Thymus (tissue), 11 donors: ENCODE results near the gene LPIN1. TPM values are rescaled to one million over a fixed set of nuclear protein-coding genes. Genes with fewer than 3 reads are reported as not detected.
"Not testable (repeated sequence)": the region's sequence is repeated elsewhere in the genome, so short reads cannot be mapped to it uniquely, and the experiment has no call there.

Experiments used
- DNase-seq, 9 donors: peaks; one replicate each; pipeline ENCODE4 v3.0.0-alpha.2; 2013; ENCODE audit warnings: low spot score in 9 of 9, low read depth in 6 of 9, missing footprints in 1 of 9
- H3K27ac ChIP-seq, 2 donors: one replicate each; pipeline ENCODE4 v1.5.1; 2013; ENCODE audit warnings: control low read depth in 1 of 2, low read depth in 1 of 2, low read length in 1 of 2, mild to moderate bottlenecking in 1 of 2, moderate library complexity in 1 of 2
- H3K27me3 ChIP-seq, 2 donors: one replicate each; pipeline ENCODE4 v1.5.1; 2013; ENCODE audit warnings: low read length in 1 of 2; ENCODE audit not compliant: control insufficient read depth in 2 of 2, insufficient read depth in 1 of 2
- H3K36me3 ChIP-seq, 2 donors: one replicate each; pipeline ENCODE4 v1.5.1; 2013; ENCODE audit warnings: low read length in 1 of 2, mild to moderate bottlenecking in 1 of 2, moderate library complexity in 1 of 2; ENCODE audit not compliant: control insufficient read depth in 2 of 2, insufficient read depth in 2 of 2
- H3K4me1 ChIP-seq, 2 donors: one replicate each; pipeline ENCODE4 v1.5.1; 2013; ENCODE audit warnings: low read length in 2 of 2; ENCODE audit not compliant: control insufficient read depth in 2 of 2, insufficient read depth in 2 of 2
- H3K4me3 ChIP-seq, 2 donors: one replicate each; pipeline ENCODE4 v1.5.1; 2013; ENCODE audit warnings: low read length in 2 of 2, control low read depth in 1 of 2, mild to moderate bottlenecking in 1 of 2
- H3K9me3 ChIP-seq, 2 donors: one replicate each; pipeline ENCODE4 v1.5.1; 2013; ENCODE audit warnings: low read length in 1 of 2, mild to moderate bottlenecking in 1 of 2; ENCODE audit not compliant: control insufficient read depth in 2 of 2, insufficient read depth in 1 of 2
- WGBS: extraction: QIAGEN DNeasy Blood & Tissue Kit; methylation state at CpG from one replicate; pipeline ENCODE4 v1.1.7; 2013; 5-methylcytosine and 5-hydroxymethylcytosine counted together
- polyA plus RNA-seq: library from polyadenylated mRNA; stranded (reverse); fragments of 200-250 nt; gene quantifications from one replicate; pipeline ENCODE4 v1.2.3, GENCODE V29; 2013
- total RNA-seq: library from RNA; stranded (reverse); fragments of 120-200 nt; gene quantifications from one replicate; pipeline ENCODE4 v1.2.4, GENCODE V29; 2013
- donor health status: healthy.

Gene LPIN1
- total and polyA plus RNA-seq, 2 donors: 15.6 to 46.6 TPM

DNA sequence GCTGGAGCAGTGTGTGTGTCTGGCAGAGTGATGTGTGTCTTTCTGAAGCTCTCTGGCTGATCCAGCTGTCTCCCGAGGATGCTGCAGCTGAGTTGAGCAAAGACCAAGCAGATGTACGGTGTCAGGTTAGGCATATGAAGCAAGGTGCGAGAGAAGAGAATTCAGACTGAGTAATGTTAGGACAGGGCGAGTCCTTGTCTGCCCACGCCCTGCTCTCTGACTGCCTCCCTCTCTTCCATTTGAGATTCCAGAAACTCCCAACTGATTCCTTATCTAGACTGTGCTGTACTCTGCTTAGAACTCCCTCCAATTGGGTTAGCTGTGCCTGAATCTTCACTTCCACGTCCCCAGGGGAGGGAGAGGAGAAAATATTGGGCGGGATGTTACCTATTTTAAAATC, 25.7 kb upstream of the LPIN1 start:
- H3K36me3 ChIP-seq: no peaks in the 10 kb centered on the region
- H3K27ac ChIP-seq: no peak overlapping the region
- no peaks in the 10 kb centered on the region for H3K27me3 ChIP-seq
- DNase-seq: no peak
- peaks cover 2 to 3% of the 10 kb centered on the region in 2 donors for H3K4me1 ChIP-seq
- WGBS: over 99% methylated on average over 7 of the region's 7 CpGs
- no peaks in the 10 kb centered on the region for H3K9me3 ChIP-seq
- no peak overlapping the region for H3K4me3 ChIP-seq

GRCh38 chr2:11722292-11723060, 24.0 kb upstream of the LPIN1 start:
- Histone ChIP-seq H3K9me3 (no peaks in the 10 kb centered on the region), H3K4me1 (peaks cover 2 to 3% of the 10 kb centered on the region in 2 donors), H3K27me3 (no peaks in the 10 kb centered on the region), H3K27ac (no peak overlapping the region), H3K4me3 (no peak overlapping the region), H3K36me3 (no peaks in the 10 kb centered on the region)
- WGBS: 95% methylated on average over 3 of the region's 3 CpGs
- DNase-seq: no peak

- Histone ChIP-seq H3K27me3 (no peaks in the 10 kb centered on the region), H3K27ac (no peak overlapping the region), H3K4me1 (peaks cover 2 to 3% of the 10 kb centered on the region in 2 donors), H3K4me3 (no peak overlapping the region), H3K36me3 (no peaks in the 10 kb centered on the region), H3K9me3 (no peaks in the 10 kb centered on the region)
- DNase-seq: no peak
Observed at GRCh38 chr2:11723061-11723371, 23.4 kb upstream of the LPIN1 start.

GRCh38 chr2:11724151-11724550, 22.3 kb upstream of the LPIN1 start:
- DNase-seq: no peak
- Histone ChIP-seq H3K9me3 (no peaks in the 10 kb centered on the region), H3K4me1 (peaks cover 2% of the 10 kb centered on the region in 2 donors), H3K36me3 (no peaks in the 10 kb centered on the region), H3K27me3 (no peaks in the 10 kb centered on the region), H3K27ac (no peak overlapping the region), H3K4me3 (no peak overlapping the region)
- 98% methylated on average over 7 of the region's 7 CpGs for WGBS

GRCh38 chr2:11726384-11726783, 20.0 kb upstream of the LPIN1 start:
- Histone ChIP-seq H3K27ac (no peak overlapping the region), H3K9me3 (no peaks in the 10 kb centered on the region), H3K36me3 (no peaks in the 10 kb centered on the region), H3K27me3 (no peaks in the 10 kb centered on the region), H3K4me3 (no peak overlapping the region), H3K4me1 (no peaks in the 10 kb centered on the region)
- no peak for DNase-seq
- 92% methylated on average over 7 of the region's 7 CpGs for WGBS

GRCh38 chr2:11729362-11730212, 16.8 kb upstream of the LPIN1 start:
- Histone ChIP-seq H3K36me3 (no peaks in the 10 kb centered on the region), H3K4me1 (no peaks in the 10 kb centered on the region), H3K4me3 (no peak overlapping the region), H3K9me3 (no peaks in the 10 kb centered on the region), H3K27me3 (no peaks in the 10 kb centered on the region), H3K27ac (no peak overlapping the region)
- 94% methylated on average over 2 of the region's 2 CpGs for WGBS
- DNase-seq: peak in 1 of 9 donors; percentile 37

GRCh38 chr2:11731214-11731984, 15.0 kb upstream of the LPIN1 start:
- not testable (repeated sequence) for H3K27ac ChIP-seq, H3K4me3 ChIP-seq, DNase-seq, H3K36me3 ChIP-seq, H3K9me3 ChIP-seq, H3K4me1 ChIP-seq, H3K27me3 ChIP-seq
- WGBS: 96% methylated on average over 4 of the region's 4 CpGs

GRCh38 chr2:11732587-11732986, 13.8 kb upstream of the LPIN1 start:
- no peak for DNase-seq
- H3K9me3 ChIP-seq: no peaks in the 10 kb centered on the region
- H3K4me1 ChIP-seq: no peaks in the 10 kb centered on the region
- no peak overlapping the region for H3K4me3 ChIP-seq
- no peak overlapping the region for H3K27ac ChIP-seq
- WGBS: 96% methylated on average over 2 of the region's 2 CpGs
- no peaks in the 10 kb centered on the region for H3K27me3 ChIP-seq
- H3K36me3 ChIP-seq: no peaks in the 10 kb centered on the region

GRCh38 chr2:11737852-11738251, 8.6 kb upstream of the LPIN1 start:
- not testable (repeated sequence) for H3K4me1 ChIP-seq, H3K4me3 ChIP-seq, H3K27ac ChIP-seq, H3K36me3 ChIP-seq, H3K27me3 ChIP-seq, H3K9me3 ChIP-seq, DNase-seq
- 89% methylated on average over 2 of the region's 2 CpGs for WGBS
